GM19099 (cell line): ENCODE measurements around the gene MACROD1.

ENCODE experiments used
- POLR2A ChIP-seq: IDR thresholded peaks from 3 replicates; pipeline ENCODE4 v1.6.1; 2011; ENCODE audit warnings: low read depth; ENCODE audit not compliant: insufficient read length; ENCODE audit errors: extremely low read depth

MACROD1 gene

DNA sequence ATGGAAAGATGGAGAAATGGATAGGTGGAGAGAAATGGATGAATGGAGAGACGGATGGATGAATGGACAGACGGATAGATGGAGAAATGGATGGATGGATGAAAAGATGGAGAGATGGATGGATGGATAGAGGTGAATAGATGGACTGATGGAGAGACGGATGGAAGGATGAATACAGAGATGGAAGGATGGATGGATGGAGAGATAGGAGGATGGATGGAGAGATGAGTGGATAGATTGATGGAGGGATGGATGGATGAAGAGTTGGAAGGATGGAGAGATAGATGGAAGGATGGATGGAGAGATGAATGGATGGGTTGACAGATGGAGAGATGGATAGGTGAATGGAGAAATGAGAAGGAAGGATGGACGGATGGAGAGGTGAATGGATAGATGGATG lies 66.5 kb downstream of the MACROD1 start:
- TF ChIP-seq POLR2A = no peak

DNA sequence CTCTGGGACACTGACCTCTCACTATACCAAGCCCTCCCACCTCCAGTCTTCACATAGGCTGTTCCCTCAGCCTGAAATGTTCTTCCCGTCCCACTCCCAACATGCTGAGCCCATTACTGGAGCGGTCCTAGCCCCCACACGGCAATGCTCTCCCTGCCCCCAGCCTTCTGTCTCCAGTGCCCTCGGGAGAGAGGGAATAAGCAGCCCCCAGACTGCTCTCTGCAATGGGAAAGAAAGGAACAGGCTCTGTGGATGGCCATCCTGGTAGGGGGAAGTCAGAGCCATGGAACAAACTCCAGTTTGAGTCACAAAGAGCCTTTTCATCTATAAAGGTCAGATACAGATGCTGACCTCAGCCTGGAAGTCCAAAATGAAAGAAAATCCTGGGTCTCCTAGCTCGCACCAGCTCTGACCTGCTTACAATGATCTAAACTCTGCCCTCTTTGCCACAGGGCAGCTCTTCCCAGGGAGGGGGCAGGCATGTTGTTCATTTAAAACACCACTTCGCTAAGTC lies 67.5 kb downstream of the MACROD1 start:
- no peak for TF ChIP-seq POLR2A

DNA sequence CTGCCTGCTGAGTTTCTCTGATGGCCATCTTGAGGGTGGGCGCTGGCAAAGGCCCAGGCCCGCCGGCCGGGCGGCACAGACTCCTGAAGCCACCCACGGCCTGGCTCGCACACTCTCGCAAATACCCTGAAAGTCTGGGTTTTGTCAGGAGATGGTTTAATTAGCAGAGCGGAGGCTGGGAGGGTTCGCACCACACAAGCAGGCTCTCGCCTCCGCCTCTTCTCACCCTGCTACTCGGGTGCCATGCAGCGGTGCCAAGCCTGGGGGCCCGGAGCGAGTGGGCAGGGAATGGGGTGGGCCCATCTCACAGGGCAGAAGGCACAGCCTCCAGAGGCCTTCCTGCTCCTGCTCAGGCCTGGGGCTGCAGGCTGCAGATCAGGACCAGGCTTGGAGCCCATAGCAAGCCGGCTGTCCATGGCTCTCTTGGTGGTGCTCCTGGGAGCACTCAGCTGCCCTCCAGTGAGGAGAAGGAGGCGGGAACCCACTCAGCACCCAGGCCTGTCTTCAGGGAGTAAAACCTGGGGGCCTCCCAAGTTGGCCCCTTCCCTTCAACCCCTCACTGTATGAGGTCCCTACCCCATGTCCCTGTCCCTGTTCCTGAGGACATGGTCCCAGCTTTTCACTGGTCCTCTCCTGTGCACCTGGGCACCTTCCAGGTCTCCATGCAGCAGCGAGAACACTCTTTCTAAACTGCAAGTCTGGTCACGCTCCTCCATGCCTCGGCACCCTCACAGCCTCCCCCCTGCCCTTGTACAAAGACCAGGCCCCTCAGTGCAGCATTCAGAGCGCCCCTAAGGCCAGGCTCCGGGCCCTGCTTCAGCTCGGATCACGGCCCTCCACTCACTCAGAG lies 68.2 kb downstream of the MACROD1 start:
- no peak for TF ChIP-seq POLR2A

DNA sequence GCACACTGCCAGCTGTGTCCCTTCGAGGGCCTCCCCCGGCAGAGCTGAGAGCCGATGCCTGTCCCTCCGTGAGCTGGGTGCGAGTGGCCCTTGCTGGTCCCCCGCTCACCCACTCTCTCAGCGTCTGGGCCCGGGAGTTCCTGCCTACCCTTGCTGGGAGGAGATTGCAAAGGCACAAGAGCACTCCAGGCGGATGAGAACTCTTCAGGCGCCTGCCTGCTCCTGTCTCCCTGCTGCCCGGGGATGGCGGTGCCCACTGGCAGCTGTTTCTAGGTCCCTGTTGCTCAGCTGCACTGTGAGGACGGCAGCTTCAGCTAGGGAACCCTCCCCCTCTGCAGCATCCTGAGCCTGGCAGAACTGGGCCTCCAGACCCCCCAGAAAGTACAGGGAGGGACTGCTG lies 69.1 kb downstream of the MACROD1 start:
- TF ChIP-seq POLR2A = no peak

DNA sequence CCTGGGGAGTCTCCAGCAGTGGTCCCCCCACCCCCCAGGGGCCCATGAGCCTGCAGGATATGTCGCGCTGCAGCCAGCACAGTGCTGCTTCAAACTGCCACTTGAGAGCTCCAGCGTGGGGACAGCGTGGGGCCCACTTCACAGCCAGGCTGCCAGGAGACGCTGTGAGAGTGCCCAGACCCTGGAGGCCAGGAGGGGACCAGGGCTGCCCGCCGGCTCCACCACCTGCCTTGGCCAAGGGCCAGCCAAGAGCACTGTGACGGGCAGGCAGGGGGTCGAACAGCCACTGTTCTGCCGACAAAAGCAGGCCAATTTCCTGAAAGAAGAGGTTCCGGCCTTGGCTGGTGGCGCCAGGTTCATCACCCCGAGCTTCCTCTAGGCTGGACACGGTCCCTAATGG lies 70.0 kb downstream of the MACROD1 start:
- TF ChIP-seq POLR2A = no peak

DNA sequence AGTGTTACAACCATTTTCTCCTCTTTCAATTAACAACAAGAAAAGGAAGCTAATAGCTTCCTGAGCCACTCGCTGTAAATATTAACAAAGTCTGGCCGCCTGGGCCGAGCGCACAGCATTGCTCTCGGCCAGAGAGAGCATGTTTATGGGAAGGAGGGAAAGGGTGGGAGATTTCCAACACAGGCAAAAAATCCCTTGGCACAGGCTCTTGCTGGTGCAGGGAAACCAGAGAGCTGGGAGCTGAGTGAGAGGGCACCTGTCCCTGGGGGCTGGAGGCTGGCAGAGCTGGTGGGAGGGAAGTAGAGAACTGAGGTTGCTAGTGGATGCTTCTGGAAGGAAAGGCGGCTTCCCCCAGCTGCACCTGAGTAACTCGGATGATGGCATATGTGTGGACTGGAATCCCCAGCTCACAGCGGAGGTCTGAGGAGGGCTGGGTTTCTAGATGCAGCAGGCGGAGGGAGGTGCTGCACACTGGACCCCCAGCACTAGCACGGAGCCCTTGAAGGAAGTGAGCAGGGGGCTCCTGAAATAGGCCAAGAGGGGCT lies 70.6 kb downstream of the MACROD1 start:
- no peak for TF ChIP-seq POLR2A

DNA sequence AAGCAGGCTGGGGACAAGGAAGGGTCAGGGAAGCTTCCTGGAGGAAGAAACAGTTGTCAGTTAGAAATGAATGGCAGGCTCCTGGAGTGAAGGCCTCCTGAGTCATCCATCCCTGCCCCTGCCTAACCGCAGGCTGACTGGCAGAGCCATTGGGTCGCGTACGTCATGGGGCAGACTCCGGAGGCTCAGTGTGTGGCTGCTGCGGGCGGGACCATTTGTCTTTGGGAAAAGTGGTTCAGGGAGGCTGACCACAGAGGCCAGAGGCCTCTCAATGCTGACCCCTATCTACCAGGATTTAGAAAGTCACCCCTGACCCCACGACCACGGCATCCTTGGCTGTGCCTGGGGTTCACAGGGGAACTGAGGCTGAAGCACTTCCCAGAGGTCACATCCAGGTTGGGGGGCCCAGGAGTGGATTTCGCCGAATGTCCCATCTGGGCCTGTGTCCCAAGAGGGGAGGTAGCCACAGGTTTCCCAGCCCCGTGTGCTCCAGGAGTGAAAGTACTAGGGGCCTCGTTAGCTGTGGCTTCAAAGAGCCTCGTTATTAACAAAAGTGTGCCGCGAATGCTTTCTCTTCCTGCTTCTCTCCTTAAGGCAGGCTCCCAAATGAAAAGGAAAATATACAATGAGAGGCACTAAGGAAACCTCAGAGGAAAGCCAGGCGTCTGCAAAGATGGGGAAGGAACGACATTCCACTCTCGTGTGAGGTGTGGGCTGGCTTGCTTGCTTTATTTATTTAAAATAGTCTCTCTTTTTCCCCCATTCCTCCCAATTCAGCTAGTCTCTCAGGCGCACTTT lies 71.3 kb downstream of the MACROD1 start:
- no peak for TF ChIP-seq POLR2A

DNA sequence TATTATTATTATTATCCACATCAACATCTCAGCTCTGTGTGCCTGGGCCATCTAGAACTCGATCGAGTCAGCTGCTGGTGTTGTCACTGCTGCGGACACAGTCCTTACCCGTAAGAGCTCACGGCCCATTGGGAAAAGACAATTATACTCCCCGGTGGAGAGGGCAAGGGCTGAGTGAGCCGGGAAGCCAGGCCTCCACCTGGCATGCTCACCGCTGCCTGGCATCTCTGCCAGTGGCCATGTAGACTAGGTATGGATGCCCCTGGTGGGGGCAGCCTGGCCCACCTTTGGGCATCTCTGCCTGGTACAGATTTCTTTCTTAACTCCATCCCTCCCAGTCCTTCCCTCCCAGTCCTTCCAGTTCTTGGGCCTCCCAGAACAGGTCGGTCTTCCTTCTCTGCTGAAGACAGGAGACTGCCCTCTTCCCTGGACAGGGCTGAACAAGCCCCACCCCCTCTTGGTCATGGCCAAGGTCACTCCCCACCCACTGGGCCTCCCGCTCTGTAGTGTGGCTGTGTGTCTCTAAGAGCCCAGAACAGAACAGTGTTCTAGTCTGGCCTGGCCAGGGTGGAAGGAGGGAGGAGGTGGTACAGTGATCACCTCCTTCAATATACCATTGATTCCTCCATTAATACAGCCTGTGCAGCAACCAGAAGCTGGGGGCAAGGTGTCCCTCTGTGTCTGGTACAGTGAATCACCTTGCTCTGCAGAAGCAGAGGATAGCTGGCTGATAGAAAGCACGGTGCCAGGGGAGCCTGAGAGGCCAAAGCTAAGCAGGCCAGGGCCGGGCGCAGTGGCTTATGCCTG lies 72.5 kb downstream of the MACROD1 start:
- TF ChIP-seq POLR2A = no peak

DNA sequence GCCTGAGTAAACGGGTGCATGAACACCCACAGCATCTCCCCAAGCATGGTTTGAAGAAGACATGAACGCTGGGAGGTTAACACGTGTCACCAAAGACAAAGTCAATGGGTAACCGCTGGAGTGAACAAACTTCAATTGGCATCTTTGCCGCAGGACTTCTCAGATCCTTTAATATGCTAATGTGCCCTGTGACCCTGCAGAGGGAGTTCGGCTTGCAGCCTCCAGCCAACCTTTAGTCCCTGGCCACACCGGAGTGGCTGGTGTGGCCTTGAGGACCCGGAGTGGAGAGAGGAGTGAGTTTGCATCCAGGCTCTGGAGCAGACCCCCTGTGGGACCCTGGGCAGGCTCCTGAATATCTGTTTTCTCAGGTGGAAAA lies 73.2 kb downstream of the MACROD1 start:
- no peak for TF ChIP-seq POLR2A

DNA sequence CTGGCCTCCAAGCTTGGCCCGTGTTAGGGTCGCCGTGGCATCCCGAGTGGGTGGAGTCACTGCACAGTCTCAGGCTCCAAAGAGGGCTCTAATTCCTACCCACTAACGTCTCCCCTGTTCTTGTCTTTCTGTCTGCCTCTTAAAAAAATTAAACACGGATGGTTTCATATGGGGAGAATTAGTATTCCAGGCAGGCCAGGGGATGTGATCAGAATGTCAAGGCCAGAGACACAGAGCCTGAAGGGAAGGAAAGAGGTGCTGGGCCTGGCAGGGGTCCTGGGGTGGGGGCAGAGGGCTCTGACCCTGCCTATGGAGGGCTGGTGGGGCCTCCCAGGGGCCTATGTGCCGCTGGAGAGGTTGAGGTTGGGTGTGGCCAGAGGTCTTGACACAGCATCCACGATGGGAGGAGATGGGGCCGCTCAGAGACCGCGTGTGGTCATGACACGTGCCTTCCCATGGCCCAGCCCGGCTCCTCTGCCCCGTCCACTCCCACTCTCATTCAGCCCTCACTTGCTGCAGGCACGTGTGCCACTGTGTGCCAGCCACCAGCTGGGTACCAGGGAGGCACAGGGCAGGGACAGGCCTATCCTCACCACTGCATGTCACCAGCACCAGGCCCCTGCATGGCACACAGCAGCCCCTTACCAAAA lies 73.7 kb downstream of the MACROD1 start:
- no peak for TF ChIP-seq POLR2A

DNA sequence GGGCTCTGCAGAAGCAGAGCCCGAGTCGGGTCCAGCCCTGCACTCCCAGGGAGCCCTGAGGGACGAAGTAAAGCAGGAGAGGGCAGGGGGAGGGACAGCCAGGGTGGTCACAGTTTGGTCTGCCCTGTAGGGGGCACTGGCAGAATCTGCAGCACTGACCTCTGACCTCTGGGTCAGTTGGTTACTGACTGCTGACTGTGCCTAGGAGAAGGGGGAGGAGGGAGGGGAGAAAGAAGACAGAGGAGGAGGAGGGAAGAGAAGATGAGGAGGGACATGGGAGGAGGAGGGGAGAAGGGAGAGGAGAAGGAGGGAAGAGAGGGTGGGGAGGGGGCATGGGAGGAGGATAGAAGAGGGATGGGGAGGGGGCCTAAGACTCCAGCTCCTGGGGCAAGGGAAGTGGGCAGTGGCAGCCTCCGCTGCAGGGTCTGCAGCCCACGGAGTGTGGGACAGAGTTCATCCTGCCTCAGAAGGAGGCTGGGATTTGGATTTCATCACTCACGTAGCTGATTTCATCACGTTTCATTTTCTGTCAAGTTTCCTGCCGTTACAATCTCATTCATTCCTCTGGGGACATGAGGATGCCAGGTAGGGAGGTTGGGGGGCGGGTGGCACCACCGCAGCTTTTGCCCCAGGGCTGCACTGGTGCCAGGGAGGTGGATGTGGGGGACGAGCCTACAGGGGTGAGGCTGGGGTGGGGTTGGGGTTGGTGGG lies 75.0 kb downstream of the MACROD1 start:
- TF ChIP-seq POLR2A = no peak

DNA sequence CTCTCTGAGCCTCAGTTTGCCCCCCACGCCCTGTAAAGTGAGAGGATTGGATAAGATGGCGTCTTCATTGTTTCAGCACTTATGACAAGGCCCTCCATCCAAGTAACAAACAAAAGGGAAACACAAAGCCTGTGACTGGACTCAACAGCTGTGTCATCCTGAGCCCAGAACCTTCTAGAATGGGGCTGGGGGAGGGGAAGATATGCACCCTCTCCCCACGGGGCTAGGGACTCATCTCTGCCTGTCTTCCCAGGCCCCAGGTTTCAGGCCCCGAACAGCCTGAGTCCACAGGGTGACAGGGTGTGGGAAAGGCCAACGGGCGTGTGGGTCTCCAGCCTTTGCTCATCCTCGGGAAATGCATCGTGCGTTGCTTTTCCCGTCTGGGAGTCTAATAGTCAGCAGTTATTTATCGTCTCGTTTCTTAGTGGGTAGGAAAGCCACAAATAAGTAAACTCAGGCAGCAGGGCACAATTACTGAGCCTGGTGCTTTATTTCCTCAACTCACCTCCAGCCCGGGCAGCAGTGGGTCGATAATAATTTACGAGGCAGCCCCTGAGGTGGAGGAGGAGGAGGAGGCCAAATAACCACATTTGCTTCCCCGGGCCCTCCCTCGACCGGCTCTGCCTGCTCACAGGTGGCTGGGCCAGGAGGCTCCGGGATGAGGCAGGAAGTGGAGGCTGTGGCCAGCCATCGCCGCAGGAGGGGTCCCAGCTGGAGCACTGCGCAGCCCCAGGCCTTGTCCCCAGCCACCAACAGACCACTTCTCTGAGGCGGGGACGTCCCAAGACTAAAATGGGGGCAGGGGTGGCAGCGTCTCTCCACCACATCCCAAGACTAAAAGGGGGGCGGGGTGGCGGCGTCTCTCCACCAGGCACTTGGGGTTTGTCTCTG lies 75.8 kb downstream of the MACROD1 start:
- no peak for TF ChIP-seq POLR2A

DNA sequence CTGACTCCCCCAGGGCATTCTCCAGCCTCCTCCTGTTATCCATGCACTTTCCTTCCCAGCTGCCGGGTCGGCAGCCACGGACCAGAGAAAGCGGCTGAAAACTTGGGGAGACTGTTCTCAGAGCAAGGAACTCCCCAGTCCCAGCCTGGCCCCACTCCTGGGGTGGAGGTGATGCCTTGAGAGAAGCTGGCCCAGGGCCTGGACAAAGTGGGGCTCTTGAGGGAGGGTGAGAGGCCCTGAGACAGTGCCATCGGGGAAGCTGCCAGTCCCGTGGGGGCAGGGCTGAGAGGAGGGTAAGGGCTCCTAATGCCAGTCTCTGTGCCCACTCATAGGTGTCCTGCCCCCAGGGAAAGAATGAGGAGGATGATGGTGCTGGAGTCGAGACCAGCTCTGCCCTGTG lies 76.4 kb downstream of the MACROD1 start:
- no peak for TF ChIP-seq POLR2A

DNA sequence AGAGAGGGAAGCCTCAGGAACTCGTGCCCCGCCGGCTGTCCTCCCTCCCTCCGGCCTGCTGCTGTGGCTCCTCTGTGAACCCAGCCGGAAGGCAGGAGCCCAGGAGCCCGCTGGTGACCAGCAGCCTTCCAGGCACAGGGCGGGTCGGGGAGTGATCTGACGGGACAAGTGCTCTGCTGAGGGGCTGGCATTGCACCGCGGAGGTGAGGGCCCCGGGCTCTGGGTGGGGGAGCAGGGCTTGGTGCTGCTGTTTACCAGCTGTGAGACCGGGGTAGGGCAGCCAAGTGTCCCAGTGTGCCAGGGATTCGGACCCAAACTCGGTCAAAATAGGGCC lies 76.9 kb downstream of the MACROD1 start:
- TF ChIP-seq POLR2A = no peak
